HepG2 (cell line): ENCODE measurements around the gene MYADML2. TPM values are rescaled to one million over a fixed set of nuclear protein-coding genes. Genes with fewer than 3 reads are reported as not detected.

ENCODE experiments used
- ATAC-seq: fragments of 200-7000 bp; cut with Tn5 transposase; 3 replicates; pipeline ENCODE4 v1.9.1; 2020; ENCODE audit warnings: mild to moderate bottlenecking, moderate library complexity
- BruUV-seq: library from RNA; stranded (reverse); fragments of 400-500 nt; replicated peaks from 2 replicates; lab custom pipeline; 2021; lab: Mats Ljungman, UMichigan
- CTCF ChIA-PET: fragments of 300-600 bp; formaldehyde crosslinking; extraction: SDS; loops from one replicate; lab custom pipeline; 2021; ENCODE audit warnings: low total read pairs, inconsistent platforms, low intra/inter-chr PET ratio; lab: Yijun Ruan, JAX
- POLR2A ChIA-PET: fragments of 350-600 bp; sonication (Branson Sonifier 250); formaldehyde crosslinking; loops from one replicate; lab custom pipeline; 2020; ENCODE audit warnings: antibody characterized with exemption, inconsistent platforms; lab: Yijun Ruan, JAX
- DNase-seq: peaks from one replicate; pipeline ENCODE4 v3.0.0-alpha.2; 2015; ENCODE audit warnings: low spot score
- FAIRE-seq: peaks from 3 replicates; lab custom pipeline; 2011; peaks lifted over from hg19 to GRCh38; lab: Jason Lieb, UNC
- H2AFZ ChIP-seq: one replicate; pipeline ENCODE4 v1.6.1; 2011; ENCODE audit warnings: low read length, inconsistent platforms
- H3K27ac ChIP-seq: fragments of 300-600 bp; 3 replicates; pipeline ENCODE4 v1.8.0; 2011; ENCODE audit warnings: mixed run types, mild to moderate bottlenecking, mixed read lengths, low read length, inconsistent platforms; ENCODE audit not compliant: insufficient read depth; ENCODE audit errors: extremely low read length
- H3K27me3 ChIP-seq, 2 experiments: fragments of 200-600 bp in 1 of 2; 2 replicates in 1 of 2; 3 replicates in 1 of 2; pipeline versions ENCODE4 v1.6.0 to v1.8.0; 2011; ENCODE audit warnings: low read length in 2 of 2, mild to moderate bottlenecking in 2 of 2, moderate library complexity in 2 of 2, inconsistent platforms in 1 of 2; ENCODE audit not compliant: insufficient read depth in 2 of 2, control insufficient read depth in 1 of 2
- H3K36me3 ChIP-seq, 2 experiments: fragments of 200-600 bp in 1 of 2; replicated peaks in 1 of 2; 2 replicates in 1 of 2; 3 replicates in 1 of 2; pipeline versions ENCODE4 v1.5.1 to v1.8.0; 2011; ENCODE audit warnings: low read length in 2 of 2, inconsistent platforms in 1 of 2; ENCODE audit not compliant: insufficient read depth in 2 of 2, control insufficient read depth in 1 of 2
- H3K4me1 ChIP-seq: 2 replicates; pipeline ENCODE4 v1.5.1; 2012; ENCODE audit warnings: low read length, inconsistent platforms; ENCODE audit not compliant: insufficient read depth
- H3K4me2 ChIP-seq: 2 replicates; pipeline ENCODE4 v1.6.0; 2011; ENCODE audit warnings: low read depth, low read length, inconsistent platforms
- H3K4me3 ChIP-seq, 3 experiments: fragments of 200-600 bp in 1 of 3; sonication (generic), shearing (Covaris generic) in 1 of 3; replicated peaks in 1 of 3; 2 replicates each; pipeline ENCODE4 v1.5.1; 2011 to 2016; ENCODE audit warnings: low read length in 3 of 3, inconsistent platforms in 2 of 3, low read depth in 2 of 3, mild to moderate bottlenecking in 2 of 3, control low read depth in 1 of 3, mixed read lengths in 1 of 3; ENCODE audit not compliant: insufficient read depth in 1 of 3
- H3K79me2 ChIP-seq: one replicate; pipeline ENCODE4 v1.6.1; 2011; ENCODE audit warnings: low read length, inconsistent platforms; ENCODE audit not compliant: insufficient read depth
- H3K9ac ChIP-seq: 2 replicates; pipeline ENCODE4 v1.6.0; 2011; ENCODE audit warnings: mild to moderate bottlenecking, low read depth, low read length, inconsistent platforms; ENCODE audit not compliant: insufficient read depth
- H3K9me3 ChIP-seq: 2 replicates; pipeline ENCODE4 v1.5.1; 2012; ENCODE audit warnings: mild to moderate bottlenecking, low read length
- H4K20me1 ChIP-seq: 2 replicates; pipeline ENCODE4 v1.6.0; 2011; ENCODE audit warnings: inconsistent platforms, mild to moderate bottlenecking, low read length, moderate library complexity; ENCODE audit not compliant: insufficient read depth
- CBX5 ChIP-seq: sonication (generic); formaldehyde crosslinking; IDR thresholded peaks from 2 replicates; pipeline ENCODE4 v1.4.0; 2020; ENCODE audit warnings: missing genetic modification reagents, borderline replicate concordance
- FLYWCH1 ChIP-seq: sonication (generic); formaldehyde crosslinking; IDR thresholded peaks from 2 replicates; pipeline ENCODE4 v1.8.1; 2023; ENCODE audit warnings: mild to moderate bottlenecking, missing genetic modification reagents
- FOXA3 ChIP-seq: IDR thresholded peaks from 2 replicates; pipeline ENCODE4 v1.6.1; 2016; ENCODE audit warnings: missing genetic modification reagents, missing compliant biosample characterization
- HIVEP1 ChIP-seq: sonication (generic); formaldehyde crosslinking; IDR thresholded peaks from 2 replicates; pipeline ENCODE4 v1.4.0; 2020; ENCODE audit warnings: mild to moderate bottlenecking, missing genetic modification reagents
- MATR3 ChIP-seq: sonication (generic); formaldehyde crosslinking; IDR thresholded peaks from 2 replicates; pipeline ENCODE4 v1.4.0; 2020; ENCODE audit warnings: missing genetic modification reagents
- MYC ChIP-seq: sonication (generic); formaldehyde crosslinking; IDR thresholded peaks from 2 replicates; pipeline ENCODE4 v1.9.0; 2021; ENCODE audit warnings: missing genetic modification reagents, borderline replicate concordance
- POLR2G ChIP-seq: fragments of 200-400 bp; formaldehyde crosslinking; IDR thresholded peaks from 2 replicates; pipeline ENCODE4 v1.6.1; 2018; ENCODE audit warnings: mild to moderate bottlenecking, low read depth, low read length, moderate library complexity
- ZNF451 ChIP-seq: sonication (generic); formaldehyde crosslinking; IDR thresholded peaks from 2 replicates; pipeline ENCODE4 v1.5.0; 2020; ENCODE audit warnings: mild to moderate bottlenecking, missing genetic modification reagents
- ZNF550 ChIP-seq: sonication (generic); formaldehyde crosslinking; IDR thresholded peaks from 2 replicates; pipeline ENCODE4 v1.4.0; 2020; ENCODE audit warnings: mild to moderate bottlenecking, missing genetic modification reagents, borderline replicate concordance
- WGBS: methylation state at CpG from one replicate; pipeline ENCODE4 v1.1.6; 2017; ENCODE audit warnings: low lambda C conversion rate; 5-methylcytosine and 5-hydroxymethylcytosine counted together
- in situ Hi-C: cut with HindIII; loops from 2 replicates; pipeline ENCODE4 v1.10.0; 2017; ENCODE audit warnings: low pct_unique_long_range_greater_than_20kb; ENCODE audit not compliant: extremely low pct_ligation_motif_present
- intact Hi-C: fragments of 100-400 bp; cut with micrococcal nuclease; formaldehyde crosslinking; loops from one replicate; pipeline ENCODE4 v1.10.0; 2022; ENCODE audit not compliant: unreplicated experiment
- polyA plus RNA-seq, 8 experiments: library from polyadenylated mRNA; depleted of rRNA in 3 of 8; stranded (reverse) in 7 of 8; unstranded in 1 of 8; fragments of >200 nt; fragmentation: Illumina TruSeq in 4 of 8; extraction: Trizol in 4 of 8; gene quantifications; 2 replicates each; pipeline versions ENCODE4 v1.2.1 to v1.2.3, GENCODE V29; 2011 to 2016; ENCODE audit warnings: low read depth in 4 of 8, missing spikeins in 1 of 8, mixed read lengths in 1 of 8; ENCODE audit not compliant: insufficient read depth in 1 of 8
- total RNA-seq, 5 experiments: library from RNA; depleted of rRNA; stranded (reverse); fragments of >200 nt; fragmentation: Illumina TruSeq; extraction: Trizol; gene quantifications; 2 replicates each; pipeline ENCODE4 v1.2.3, GENCODE V29; 2016; ENCODE audit warnings: low read depth in 1 of 5
- TF ChIP-seq, protein P1 (sequence below): sonication (generic); formaldehyde crosslinking; conservative IDR thresholded peaks from 2 replicates; pipeline ENCODE4 v1.8.1; 2023; ENCODE audit warnings: missing genetic modification reagents
- TF ChIP-seq, protein P2 (sequence below): sonication (generic); formaldehyde crosslinking; conservative IDR thresholded peaks from 2 replicates; pipeline ENCODE4 v1.4.0; 2020; ENCODE audit warnings: mild to moderate bottlenecking, missing genetic modification reagents, moderate library complexity
- TF ChIP-seq, protein P3 (sequence below): sonication (generic); formaldehyde crosslinking; IDR thresholded peaks from 2 replicates; pipeline ENCODE4 v1.8.0; 2022; ENCODE audit warnings: missing genetic modification reagents, mild to moderate bottlenecking, inconsistent platforms, borderline replicate concordance

Gene MYADML2
- total and polyA plus RNA-seq, 2 of the 13 experiments (the other 11 are each of a cell fraction or from before 2014, with no cell fraction given): not detected

DNA sequence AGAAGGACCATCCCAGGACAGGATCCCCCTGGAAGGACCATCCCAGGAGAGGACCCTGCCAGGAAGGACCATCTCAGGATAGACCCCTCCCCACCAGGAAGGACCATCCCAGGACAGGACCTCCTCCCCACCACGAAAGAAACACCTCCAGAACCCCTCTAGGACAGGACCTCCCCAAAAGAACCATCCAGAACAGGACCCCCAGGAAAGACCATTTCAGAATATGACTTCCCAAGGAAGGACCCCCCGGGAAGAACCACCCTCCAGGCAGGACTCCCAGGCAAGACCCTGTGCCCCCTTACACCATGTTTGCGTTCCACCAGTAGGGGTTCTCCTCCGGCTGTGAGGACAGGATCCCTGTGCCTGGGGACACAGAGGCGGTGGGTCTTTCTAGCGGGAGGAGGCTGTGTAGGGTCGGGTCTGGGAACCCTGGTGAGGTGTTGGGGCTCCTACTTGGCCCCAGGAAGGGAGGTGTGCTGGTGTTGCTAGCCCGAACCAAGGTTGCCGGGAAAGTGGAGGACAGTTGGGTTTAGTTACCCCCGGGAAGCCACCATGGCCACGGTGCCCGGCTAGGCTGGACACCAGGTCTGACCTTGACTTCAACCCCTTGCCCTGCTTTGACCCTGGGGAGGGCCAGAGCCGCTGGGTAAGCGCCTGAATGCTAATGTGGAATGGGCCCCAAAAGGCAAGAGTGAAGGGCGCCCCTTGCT lies 11.8 kb upstream of the MYADML2 start:
- no peak for ATAC-seq
- H3K4me2 ChIP-seq: peak overlapping the region; percentile 99
- TF ChIP-seq, protein P1, sequence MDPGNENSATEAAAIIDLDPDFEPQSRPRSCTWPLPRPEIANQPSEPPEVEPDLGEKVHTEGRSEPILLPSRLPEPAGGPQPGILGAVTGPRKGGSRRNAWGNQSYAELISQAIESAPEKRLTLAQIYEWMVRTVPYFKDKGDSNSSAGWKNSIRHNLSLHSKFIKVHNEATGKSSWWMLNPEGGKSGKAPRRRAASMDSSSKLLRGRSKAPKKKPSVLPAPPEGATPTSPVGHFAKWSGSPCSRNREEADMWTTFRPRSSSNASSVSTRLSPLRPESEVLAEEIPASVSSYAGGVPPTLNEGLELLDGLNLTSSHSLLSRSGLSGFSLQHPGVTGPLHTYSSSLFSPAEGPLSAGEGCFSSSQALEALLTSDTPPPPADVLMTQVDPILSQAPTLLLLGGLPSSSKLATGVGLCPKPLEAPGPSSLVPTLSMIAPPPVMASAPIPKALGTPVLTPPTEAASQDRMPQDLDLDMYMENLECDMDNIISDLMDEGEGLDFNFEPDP (CRISPR knock-in tag): 0 out of 2 replicates have a peak, but pooled peaks have one; percentile 86
- TF ChIP-seq ZNF550 (CRISPR knock-in tag) (no peak), FOXA3 (0 out of 2 replicates have a peak, but pooled peaks have one; percentile 9), POLR2G (peak; percentile 50; the same call in 1 of the 2 replicates), MATR3 (no peak), ZNF451 (no peak), HIVEP1 (CRISPR knock-in tag) (peak; percentile 64; the same call in 1 of the 2 replicates), MYC (CRISPR knock-in tag) (0 out of 2 replicates have a peak, but pooled peaks have one; percentile 26), CBX5 (CRISPR knock-in tag) (peak; percentile 6; the same call in 1 of the 2 replicates), FLYWCH1 (CRISPR knock-in tag) (0 out of 2 replicates have a peak, but pooled peaks have one; percentile 17)
- TF ChIP-seq, protein P2, sequence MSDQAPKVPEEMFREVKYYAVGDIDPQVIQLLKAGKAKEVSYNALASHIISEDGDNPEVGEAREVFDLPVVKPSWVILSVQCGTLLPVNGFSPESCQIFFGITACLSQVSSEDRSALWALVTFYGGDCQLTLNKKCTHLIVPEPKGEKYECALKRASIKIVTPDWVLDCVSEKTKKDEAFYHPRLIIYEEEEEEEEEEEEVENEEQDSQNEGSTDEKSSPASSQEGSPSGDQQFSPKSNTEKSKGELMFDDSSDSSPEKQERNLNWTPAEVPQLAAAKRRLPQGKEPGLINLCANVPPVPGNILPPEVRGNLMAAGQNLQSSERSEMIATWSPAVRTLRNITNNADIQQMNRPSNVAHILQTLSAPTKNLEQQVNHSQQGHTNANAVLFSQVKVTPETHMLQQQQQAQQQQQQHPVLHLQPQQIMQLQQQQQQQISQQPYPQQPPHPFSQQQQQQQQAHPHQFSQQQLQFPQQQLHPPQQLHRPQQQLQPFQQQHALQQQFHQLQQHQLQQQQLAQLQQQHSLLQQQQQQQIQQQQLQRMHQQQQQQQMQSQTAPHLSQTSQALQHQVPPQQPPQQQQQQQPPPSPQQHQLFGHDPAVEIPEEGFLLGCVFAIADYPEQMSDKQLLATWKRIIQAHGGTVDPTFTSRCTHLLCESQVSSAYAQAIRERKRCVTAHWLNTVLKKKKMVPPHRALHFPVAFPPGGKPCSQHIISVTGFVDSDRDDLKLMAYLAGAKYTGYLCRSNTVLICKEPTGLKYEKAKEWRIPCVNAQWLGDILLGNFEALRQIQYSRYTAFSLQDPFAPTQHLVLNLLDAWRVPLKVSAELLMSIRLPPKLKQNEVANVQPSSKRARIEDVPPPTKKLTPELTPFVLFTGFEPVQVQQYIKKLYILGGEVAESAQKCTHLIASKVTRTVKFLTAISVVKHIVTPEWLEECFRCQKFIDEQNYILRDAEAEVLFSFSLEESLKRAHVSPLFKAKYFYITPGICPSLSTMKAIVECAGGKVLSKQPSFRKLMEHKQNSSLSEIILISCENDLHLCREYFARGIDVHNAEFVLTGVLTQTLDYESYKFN (CRISPR knock-in tag): 0 out of 2 replicates have a peak, but pooled peaks have one; percentile 14
- TF ChIP-seq, protein P3, sequence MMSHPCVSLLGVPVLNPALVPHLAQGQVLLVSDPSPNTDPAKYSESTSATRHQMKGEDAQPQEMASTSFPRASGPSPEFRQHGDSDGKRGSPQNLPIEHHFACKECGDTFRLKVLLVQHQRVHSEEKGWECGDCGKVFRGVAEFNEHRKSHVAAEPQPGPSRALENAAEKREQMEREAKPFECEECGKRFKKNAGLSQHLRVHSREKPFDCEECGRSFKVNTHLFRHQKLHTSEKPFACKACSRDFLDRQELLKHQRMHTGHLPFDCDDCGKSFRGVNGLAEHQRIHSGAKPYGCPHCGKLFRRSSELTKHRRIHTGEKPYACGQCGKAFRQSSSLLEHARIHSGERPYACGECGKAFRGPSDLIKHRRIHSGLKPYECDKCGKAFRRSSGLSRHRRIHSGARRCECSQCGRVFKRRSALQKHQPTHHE (CRISPR knock-in tag): 0 out of 2 replicates have a peak, but pooled peaks have one; percentile 5

More for the DNA sequence above, 11.8 kb upstream of the MYADML2 start:
- Histone ChIP-seq H4K20me1 (peaks cover 21% of the 10 kb centered on the region), H3K79me2 (peaks cover 61% of the 10 kb centered on the region), H3K27me3 (no peaks in the 10 kb centered on the region; a peak in 1 of 5 replicates), H3K4me3 (peak overlapping the region; percentile 95 to 97 (median 96)), H3K9ac (peak overlapping the region; percentile 99), H2AFZ (no peak overlapping the region), H3K9me3 (no peaks in the 10 kb centered on the region), H3K27ac (peak overlapping the region; percentile 86), H3K4me1 (peaks cover 70% of the 10 kb centered on the region), H3K36me3 (peaks cover 33 to 54% of the 10 kb centered on the region in 2 experiments)
- no peak for FAIRE-seq
- ChIA-PET POLR2A (interaction anchor here (0.6 to 9.7 kb wide), 14 partner anchors 9 to 79 kb away, joined by 3 to 406 read pairs (median 17); partner anchors contain the start of genes ASPSCR1, CENPX, DCXR and LRRC45), CTCF (interaction anchor here (1.3 to 4.7 kb wide), 9 partner anchors 19 to 79 kb away, joined by 4 to 181 read pairs (median 25); partner anchors contain the start of genes ASPSCR1, CENPX, DCXR and LRRC45)
- BruUV-seq: no TSS peak
- 13% methylated on average over 9 of the region's 15 CpGs for WGBS
- in situ Hi-C loops: loop anchor here (5.0 kb wide), 2 partner anchors 39 to 64 kb away; partner anchors contain the start of genes CENPX and LRRC45
- DNase-seq: no peak
- intact Hi-C loops: loop anchor here (1.0 kb wide), 1 partner anchor 63 kb away; no protein-coding TSS in a partner anchor
